ENCODE measurements around the gene FHOD3. TPM values are rescaled to one million over a fixed set of nuclear protein-coding genes. Genes with fewer than 3 reads are reported as not detected.

Gene FHOD3
- total RNA-seq, 1 experiment from 2014 or later, result 0.34 TPM

GRCh38 chr18:36496022-36496421 lies 198.5 kb downstream of the FHOD3 start:
- ChIA-PET POLR2A (ENCODE audit: low non-redundant PET) (no interaction called here), CTCF (no interaction called here)
- no TSS peak for BruUV-seq (replicated peaks)
- no peaks in the 10 kb centered on the region for H3K4me1 ChIP-seq (ENCODE audit: insufficient read depth, low read length, poor library complexity, severe bottlenecking)
- no peaks in the 10 kb centered on the region for H3K27me3 ChIP-seq (replicated peaks; ENCODE audit: insufficient read depth, low read depth, low read length, poor library complexity)
- no peak for DNase-seq (ENCODE audit: low spot score)
- no peaks in the 10 kb centered on the region for H3K36me3 ChIP-seq (ENCODE audit: insufficient read depth, low read length, poor library complexity, severe bottlenecking)
- no peaks in the 10 kb centered on the region for H3K9me3 ChIP-seq (ENCODE audit: low read depth, low read length, poor library complexity, severe bottlenecking)
- TF ChIP-seq EZH2 (IDR thresholded peaks at IDR 0.05; ENCODE audit: borderline replicate concordance, low read depth, low read length, poor library complexity, severe bottlenecking), result no peak
- TF ChIP-seq, protein P1, sequence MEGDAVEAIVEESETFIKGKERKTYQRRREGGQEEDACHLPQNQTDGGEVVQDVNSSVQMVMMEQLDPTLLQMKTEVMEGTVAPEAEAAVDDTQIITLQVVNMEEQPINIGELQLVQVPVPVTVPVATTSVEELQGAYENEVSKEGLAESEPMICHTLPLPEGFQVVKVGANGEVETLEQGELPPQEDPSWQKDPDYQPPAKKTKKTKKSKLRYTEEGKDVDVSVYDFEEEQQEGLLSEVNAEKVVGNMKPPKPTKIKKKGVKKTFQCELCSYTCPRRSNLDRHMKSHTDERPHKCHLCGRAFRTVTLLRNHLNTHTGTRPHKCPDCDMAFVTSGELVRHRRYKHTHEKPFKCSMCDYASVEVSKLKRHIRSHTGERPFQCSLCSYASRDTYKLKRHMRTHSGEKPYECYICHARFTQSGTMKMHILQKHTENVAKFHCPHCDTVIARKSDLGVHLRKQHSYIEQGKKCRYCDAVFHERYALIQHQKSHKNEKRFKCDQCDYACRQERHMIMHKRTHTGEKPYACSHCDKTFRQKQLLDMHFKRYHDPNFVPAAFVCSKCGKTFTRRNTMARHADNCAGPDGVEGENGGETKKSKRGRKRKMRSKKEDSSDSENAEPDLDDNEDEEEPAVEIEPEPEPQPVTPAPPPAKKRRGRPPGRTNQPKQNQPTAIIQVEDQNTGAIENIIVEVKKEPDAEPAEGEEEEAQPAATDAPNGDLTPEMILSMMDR (conservative IDR thresholded peaks at IDR 0.05; ENCODE audit: low read depth, low read length), result no peak
- no peak overlapping the region for H3K4me3 ChIP-seq (ENCODE audit: low read depth, low read length, poor library complexity, severe bottlenecking)
- no peak overlapping the region for H3K27ac ChIP-seq (ENCODE audit: low read depth, low read length, poor library complexity, severe bottlenecking)
- intact Hi-C loops (cut with micrococcal nuclease; ENCODE audit: unreplicated experiment), result no loop called here

- Histone ChIP-seq H3K4me1 (ENCODE audit: insufficient read depth, low read length, poor library complexity, severe bottlenecking) (no peaks in the 10 kb centered on the region), H3K9me3 (ENCODE audit: low read depth, low read length, poor library complexity, severe bottlenecking) (no peaks in the 10 kb centered on the region), H3K27me3 (replicated peaks; ENCODE audit: insufficient read depth, low read depth, low read length, poor library complexity) (no peaks in the 10 kb centered on the region), H3K4me3 (ENCODE audit: low read depth, low read length, poor library complexity, severe bottlenecking) (no peak overlapping the region), H3K27ac (ENCODE audit: low read depth, low read length, poor library complexity, severe bottlenecking) (no peak overlapping the region), H3K36me3 (ENCODE audit: insufficient read depth, low read length, poor library complexity, severe bottlenecking) (no peaks in the 10 kb centered on the region)
- ChIA-PET POLR2A (ENCODE audit: low non-redundant PET) (no interaction called here), CTCF (no interaction called here)
- no TSS peak for BruUV-seq (replicated peaks)
- intact Hi-C loops (cut with micrococcal nuclease; ENCODE audit: unreplicated experiment), result no loop called here
- DNase-seq (ENCODE audit: low spot score), result no peak
- TF ChIP-seq, protein P1 (conservative IDR thresholded peaks at IDR 0.05; ENCODE audit: low read depth, low read length), result no peak
Measured at GRCh38 chr18:36499938-36500337, 202.4 kb downstream of the FHOD3 start.

GRCh38 chr18:36501100-36501499 lies 203.6 kb downstream of the FHOD3 start:
- intact Hi-C loops (cut with micrococcal nuclease; ENCODE audit: unreplicated experiment), result no loop called here
- POLR2A ChIA-PET (ENCODE audit: low non-redundant PET), result no interaction called here
- H3K36me3 ChIP-seq (ENCODE audit: insufficient read depth, low read length, poor library complexity, severe bottlenecking), result no peaks in the 10 kb centered on the region
- CTCF ChIA-PET, result no interaction called here
- BruUV-seq (replicated peaks), result no TSS peak
- DNase-seq (ENCODE audit: low spot score), result no peak
- H3K9me3 ChIP-seq (ENCODE audit: low read depth, low read length, poor library complexity, severe bottlenecking), result no peaks in the 10 kb centered on the region
- no peaks in the 10 kb centered on the region for H3K4me1 ChIP-seq (ENCODE audit: insufficient read depth, low read length, poor library complexity, severe bottlenecking)
- peaks cover 4% of the 10 kb centered on the region for H3K27me3 ChIP-seq (replicated peaks; ENCODE audit: insufficient read depth, low read depth, low read length, poor library complexity)
- TF ChIP-seq, protein P1 (conservative IDR thresholded peaks at IDR 0.05; ENCODE audit: low read depth, low read length), result no peak
- no peak for TF ChIP-seq EZH2 (IDR thresholded peaks at IDR 0.05; ENCODE audit: borderline replicate concordance, low read depth, low read length, poor library complexity, severe bottlenecking)
- no peak overlapping the region for H3K4me3 ChIP-seq (ENCODE audit: low read depth, low read length, poor library complexity, severe bottlenecking)
- no peak overlapping the region for H3K27ac ChIP-seq (ENCODE audit: low read depth, low read length, poor library complexity, severe bottlenecking)

All from A673 (cell line).